Effector memory CD8-positive, alpha-beta T cell (primary cell): ENCODE results near the gene LAMP2.
"Not testable (repeated sequence)": the region's sequence is repeated elsewhere in the genome, so short reads cannot be mapped to it uniquely, and the experiment has no call there.

ENCODE experiments used
- ATAC-seq: fragments of 150-1000 bp; cut with Tn5 transposase; replicated peaks from 2 replicates; pipeline ENCODE4 v1.10.0; 2021; ENCODE audit warnings: mild to moderate bottlenecking, moderate library complexity
- DNase-seq, 3 experiments: peaks; one replicate each; pipeline ENCODE4 v3.0.0; 2021
- H3K27ac Mint-ChIP-seq, 2 donors: one replicate each; pipeline ENCODE4 v1.8.0; 2022; ENCODE audit warnings: mild to moderate bottlenecking in 2 of 2, mixed read lengths in 2 of 2, moderate library complexity in 2 of 2
- H3K27me3 Mint-ChIP-seq, 2 donors: one replicate each; pipeline ENCODE4 v1.8.0; 2022; ENCODE audit warnings: mixed read lengths in 2 of 2
- H3K36me3 Mint-ChIP-seq: one replicate; pipeline ENCODE4 v1.8.0; 2022; ENCODE audit warnings: mild to moderate bottlenecking, moderate library complexity, mixed read lengths; ENCODE audit not compliant: insufficient read depth
- H3K4me1 Mint-ChIP-seq, 2 donors: one replicate each; pipeline ENCODE4 v1.8.0; 2022; ENCODE audit warnings: low read depth in 2 of 2, mixed read lengths in 2 of 2
- H3K4me3 Mint-ChIP-seq, 2 donors: one replicate each; pipeline ENCODE4 v1.8.0; 2022; ENCODE audit warnings: mild to moderate bottlenecking in 2 of 2, mixed read lengths in 2 of 2, moderate library complexity in 2 of 2
- H3K9me3 Mint-ChIP-seq, 2 donors: one replicate each; pipeline ENCODE4 v1.8.0; 2022; ENCODE audit warnings: mixed read lengths in 2 of 2

Gene LAMP2

DNA sequence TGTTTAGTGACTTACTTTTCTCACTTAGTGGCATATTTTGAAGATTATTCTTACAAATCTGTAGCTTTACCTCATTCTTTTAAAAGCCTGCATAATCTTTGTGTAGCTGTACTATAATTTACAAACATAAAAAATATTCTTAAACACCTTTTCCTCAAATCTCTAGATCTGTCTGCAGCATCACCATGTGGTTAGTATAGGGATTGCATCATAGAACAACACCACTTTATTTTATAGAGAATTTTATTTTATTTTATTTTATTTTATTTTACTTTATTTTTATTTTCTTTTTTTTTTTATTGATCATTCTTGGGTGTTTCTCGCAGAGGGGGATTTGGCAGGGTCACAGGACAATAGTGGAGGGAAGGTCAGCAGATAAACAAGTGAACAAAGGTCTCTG lies 6.4 kb upstream of the LAMP2 start:
- ATAC-seq (peak; percentile 33), DNase-seq (peak in 1 of 3 experiments; percentile 5)
- H3K4me3 Mint-ChIP-seq, H3K36me3 Mint-ChIP-seq, H3K4me1 Mint-ChIP-seq, H3K27ac Mint-ChIP-seq, H3K9me3 Mint-ChIP-seq, H3K27me3 Mint-ChIP-seq: not testable (repeated sequence)

GRCh38 chrX:120474085-120474484 lies 5.0 kb upstream of the LAMP2 start:
- H3K36me3 Mint-ChIP-seq = peaks cover 3% of the 10 kb centered on the region

DNA sequence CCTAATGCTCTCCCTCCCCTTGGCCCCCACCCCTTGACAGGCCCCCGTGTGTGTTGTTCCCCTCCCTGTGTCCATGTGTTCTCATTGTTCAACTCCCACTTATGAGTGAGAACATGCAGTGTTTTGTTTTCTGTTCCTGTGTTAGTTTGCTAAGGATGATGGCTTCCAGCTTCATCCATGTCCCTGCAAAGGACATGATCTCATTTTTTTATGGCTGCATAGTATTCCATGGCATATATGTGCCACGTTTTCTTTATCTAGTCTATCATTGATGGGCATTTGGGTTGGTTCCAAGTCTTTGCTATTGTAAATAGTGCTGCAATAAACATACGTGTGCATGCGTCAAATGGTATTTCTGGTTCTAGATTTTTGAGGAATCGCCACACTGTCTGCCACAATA lies 561 bp upstream of the LAMP2 start:
- not testable (repeated sequence) for ATAC-seq, H3K9me3 Mint-ChIP-seq, H3K36me3 Mint-ChIP-seq, H3K27me3 Mint-ChIP-seq, DNase-seq
- Mint-ChIP-seq H3K27ac (peak overlapping the region in 1 of 2 donors; percentile 97), H3K4me1 (peaks cover 8 to 15% of the 10 kb centered on the region in 2 donors), H3K4me3 (peak overlapping the region; percentile 88 to 92)

More at GRCh38 chrX:120474085-120474484, 5.0 kb upstream of the LAMP2 start:
- H3K27ac Mint-ChIP-seq = no peak overlapping the region
- H3K4me3 Mint-ChIP-seq = no peak overlapping the region
- H3K4me1 Mint-ChIP-seq = no peaks in the 10 kb centered on the region
- no peaks in the 10 kb centered on the region for H3K9me3 Mint-ChIP-seq
- DNase-seq (no peak), ATAC-seq (no peak)
- H3K27me3 Mint-ChIP-seq = no peaks in the 10 kb centered on the region

- Mint-ChIP-seq H3K9me3 (no peaks in the 10 kb centered on the region), H3K36me3 (peaks cover 9% of the 10 kb centered on the region), H3K4me3 (peak overlapping the region; percentile 88 to 92), H3K27me3 (no peaks in the 10 kb centered on the region), H3K4me1 (peaks cover 8 to 23% of the 10 kb centered on the region in 2 donors), H3K27ac (peak overlapping the region; percentile 88 to 97)
- ATAC-seq = no peak
- DNase-seq = no peak
These were observed 644 bp downstream of the LAMP2 start for GRCh38 chrX:120468479-120468824.

DNA sequence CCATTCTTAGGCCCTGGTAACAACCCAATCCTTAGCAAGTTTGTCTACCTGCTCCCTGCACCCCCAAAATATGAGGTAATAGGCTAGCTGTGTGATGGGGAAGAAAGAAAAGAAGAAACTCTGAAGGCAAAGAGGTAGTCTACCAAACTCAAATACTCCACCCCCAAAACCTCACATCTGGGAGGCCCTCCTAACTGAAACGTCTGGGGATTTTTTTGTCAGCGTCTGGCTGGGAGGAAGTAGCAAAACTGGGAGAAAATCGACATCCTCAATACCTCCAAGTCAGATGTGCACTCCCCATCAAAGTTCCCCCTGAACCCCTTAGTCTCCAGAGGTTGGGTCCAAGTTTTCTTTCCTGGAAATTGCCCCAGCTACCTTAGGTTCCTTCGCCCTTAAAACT lies 1.0 kb downstream of the LAMP2 start:
- DNase-seq = no peak

GRCh38 chrX:120464411-120464810 lies 4.7 kb downstream of the LAMP2 start:
- Mint-ChIP-seq H3K9me3 (no peaks in the 10 kb centered on the region), H3K36me3 (peaks cover 6% of the 10 kb centered on the region), H3K4me3 (peak overlapping the region in 1 of 2 donors; percentile 10), H3K4me1 (peaks cover 12 to 24% of the 10 kb centered on the region in 2 donors), H3K27ac (no peak overlapping the region), H3K27me3 (no peaks in the 10 kb centered on the region)
- DNase-seq (no peak), ATAC-seq (no peak)

More for the DNA sequence above, 1.0 kb downstream of the LAMP2 start:
- ATAC-seq = no peak
- peaks cover 8 to 23% of the 10 kb centered on the region in 2 donors for H3K4me1 Mint-ChIP-seq
- H3K27me3 Mint-ChIP-seq = no peaks in the 10 kb centered on the region
- H3K4me3 Mint-ChIP-seq = peak overlapping the region; percentile 88 to 92
- peaks cover 9% of the 10 kb centered on the region for H3K36me3 Mint-ChIP-seq
- no peaks in the 10 kb centered on the region for H3K9me3 Mint-ChIP-seq
- H3K27ac Mint-ChIP-seq = peak overlapping the region; percentile 88 to 97

GRCh38 chrX:120463241-120463640 lies 5.9 kb downstream of the LAMP2 start:
- ATAC-seq (no peak), DNase-seq (no peak)
- H3K4me3 Mint-ChIP-seq = no peak overlapping the region
- H3K27me3 Mint-ChIP-seq = no peaks in the 10 kb centered on the region
- H3K36me3 Mint-ChIP-seq = peaks cover 4% of the 10 kb centered on the region
- no peaks in the 10 kb centered on the region for H3K9me3 Mint-ChIP-seq
- no peak overlapping the region for H3K27ac Mint-ChIP-seq
- H3K4me1 Mint-ChIP-seq = peaks cover 19 to 28% of the 10 kb centered on the region in 2 donors

DNA sequence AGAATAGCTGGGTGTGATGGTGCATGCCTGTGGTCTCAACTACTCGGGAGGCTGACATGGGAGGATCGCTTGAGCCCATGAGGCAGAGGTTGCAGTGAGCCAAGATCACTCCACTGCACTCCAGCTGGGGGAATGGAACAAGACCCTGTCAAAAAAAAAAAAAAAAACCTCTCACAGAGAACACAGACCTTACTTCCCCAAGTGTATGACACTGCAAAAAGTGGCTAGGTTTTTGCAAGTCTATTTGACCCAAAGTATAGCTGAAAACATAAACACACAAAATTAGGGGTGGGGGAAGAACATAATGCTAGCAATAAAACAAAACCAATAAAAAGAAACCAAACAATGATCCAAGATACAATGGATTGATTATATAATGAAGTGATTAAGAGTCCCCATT lies 6.7 kb downstream of the LAMP2 start:
- peaks cover 3% of the 10 kb centered on the region for H3K36me3 Mint-ChIP-seq
- no peak overlapping the region for H3K27ac Mint-ChIP-seq
- peaks cover 17 to 27% of the 10 kb centered on the region in 2 donors for H3K4me1 Mint-ChIP-seq
- ATAC-seq (no peak), DNase-seq (no peak)
- H3K27me3 Mint-ChIP-seq = no peaks in the 10 kb centered on the region
- no peaks in the 10 kb centered on the region for H3K9me3 Mint-ChIP-seq
- no peak overlapping the region for H3K4me3 Mint-ChIP-seq

DNA sequence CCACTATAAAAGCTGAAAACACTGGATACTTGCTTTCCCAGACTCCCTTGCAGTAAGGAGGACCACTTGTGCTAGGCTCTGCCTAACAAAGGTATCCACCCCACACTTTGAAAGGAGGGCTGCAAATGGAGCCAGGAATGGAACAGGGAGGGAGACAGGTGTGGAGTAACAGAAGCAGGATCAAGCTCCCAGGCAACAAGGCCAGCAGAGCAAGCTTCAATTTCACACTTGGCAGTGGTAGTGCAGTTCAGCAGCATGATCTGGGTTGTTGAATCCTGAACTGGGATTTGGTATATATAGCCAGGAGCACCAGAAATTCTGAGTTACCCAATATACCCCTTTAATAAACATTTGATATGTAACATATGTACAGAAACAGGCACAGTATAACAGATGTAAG lies 9.8 kb downstream of the LAMP2 start:
- H3K27ac Mint-ChIP-seq = peak overlapping the region; percentile 42 to 52
- DNase-seq = no peak
- H3K4me1 Mint-ChIP-seq = peaks cover 17 to 24% of the 10 kb centered on the region in 2 donors
- ATAC-seq = no peak
- peaks cover 3% of the 10 kb centered on the region for H3K36me3 Mint-ChIP-seq
- H3K27me3 Mint-ChIP-seq = no peaks in the 10 kb centered on the region
- H3K4me3 Mint-ChIP-seq = peak overlapping the region in 1 of 2 donors; percentile 42
- H3K9me3 Mint-ChIP-seq = no peaks in the 10 kb centered on the region

GRCh38 chrX:120457766-120458180 lies 11.3 kb downstream of the LAMP2 start:
- Mint-ChIP-seq H3K36me3 (peaks cover 11% of the 10 kb centered on the region), H3K4me3 (peak overlapping the region; percentile 42 to 44), H3K4me1 (peaks cover 17 to 23% of the 10 kb centered on the region in 2 donors)

GRCh38 chrX:120456973-120457372 lies 12.1 kb downstream of the LAMP2 start:
- DNase-seq = no peak
- Mint-ChIP-seq H3K4me3 (peak overlapping the region; percentile 44 to 72), H3K27me3 (no peaks in the 10 kb centered on the region), H3K4me1 (peaks cover 13 to 23% of the 10 kb centered on the region in 2 donors), H3K36me3 (peaks cover 18% of the 10 kb centered on the region), H3K9me3 (no peaks in the 10 kb centered on the region), H3K27ac (peak overlapping the region in 1 of 2 donors; percentile 51)
- ATAC-seq = peak; percentile 48

More at GRCh38 chrX:120457766-120458180, 11.3 kb downstream of the LAMP2 start:
- peak overlapping the region; percentile 42 to 51 for H3K27ac Mint-ChIP-seq
- H3K27me3 Mint-ChIP-seq = no peaks in the 10 kb centered on the region
- no peaks in the 10 kb centered on the region for H3K9me3 Mint-ChIP-seq
- ATAC-seq (peak; percentile 59), DNase-seq (no peak)

DNA sequence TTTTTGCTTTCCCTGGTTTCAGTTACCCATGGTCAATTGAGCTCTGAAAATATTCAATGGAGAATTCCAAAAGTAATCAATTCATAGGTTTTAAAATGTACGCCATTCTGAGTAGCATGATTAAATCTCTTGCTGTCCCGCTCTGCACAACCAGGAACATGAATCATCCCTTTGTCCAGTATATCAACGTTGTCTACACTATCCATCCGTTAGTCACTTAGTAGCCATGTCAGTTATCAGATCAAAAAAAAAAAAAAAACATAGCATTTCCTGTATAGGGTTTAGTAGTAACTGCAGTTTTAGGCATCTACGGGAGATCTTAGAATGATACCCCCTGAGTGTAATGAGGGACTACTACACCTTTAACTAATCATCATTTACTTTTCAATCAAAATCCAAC lies 15.1 kb downstream of the LAMP2 start:
- H3K27me3 Mint-ChIP-seq = no peaks in the 10 kb centered on the region
- H3K9me3 Mint-ChIP-seq = no peaks in the 10 kb centered on the region
- H3K36me3 Mint-ChIP-seq = peaks cover 21% of the 10 kb centered on the region
- peaks cover 10 to 18% of the 10 kb centered on the region in 2 donors for H3K4me1 Mint-ChIP-seq
- no peak overlapping the region for H3K4me3 Mint-ChIP-seq
- H3K27ac Mint-ChIP-seq = peak overlapping the region in 1 of 2 donors; percentile 67
- DNase-seq (no peak), ATAC-seq (no peak)

- Mint-ChIP-seq H3K36me3 (peaks cover 26% of the 10 kb centered on the region), H3K4me1 (peaks cover under 1 to 6% of the 10 kb centered on the region in 2 donors), H3K27me3 (no peaks in the 10 kb centered on the region), H3K27ac (peak overlapping the region in 1 of 2 donors; percentile 7), H3K9me3 (no peaks in the 10 kb centered on the region), H3K4me3 (no peak overlapping the region)
- no peak for DNase-seq
- no peak for ATAC-seq
These were observed 17.0 kb downstream of the LAMP2 start for GRCh38 chrX:120452131-120452530.

GRCh38 chrX:120450163-120450562 lies 18.9 kb downstream of the LAMP2 start:
- DNase-seq = no peak
- Mint-ChIP-seq H3K36me3 (peaks cover 37% of the 10 kb centered on the region), H3K27ac (no peak overlapping the region), H3K27me3 (no peaks in the 10 kb centered on the region), H3K4me3 (no peak overlapping the region), H3K4me1 (peaks cover 0 to 4% of the 10 kb centered on the region in 2 donors), H3K9me3 (no peaks in the 10 kb centered on the region)
- ATAC-seq = no peak
